GM10266 (cell line): ENCODE results near the gene NFATC1.

ENCODE experiments used
- DNase-seq: peaks from one replicate; pipeline ENCODE4 v3.0.0; 2012; ENCODE audit errors: extremely low spot score
- CTCF ChIP-seq: IDR thresholded peaks from 2 replicates; pipeline ENCODE4 v1.5.1; 2012; ENCODE audit warnings: mild to moderate bottlenecking, low read depth; ENCODE audit not compliant: control insufficient read depth, insufficient read depth; ENCODE audit errors: missing control alignments

The NFATC1 gene

GRCh38 chr18:79447703-79448367 is 52.1 kb downstream of the NFATC1 start:
- TF ChIP-seq CTCF = no peak
- DNase-seq = no peak

- no peak for TF ChIP-seq CTCF
- DNase-seq = no peak
These were observed 52.9 kb downstream of the NFATC1 start for GRCh38 chr18:79448621-79449020.

- no peak for TF ChIP-seq CTCF
- no peak for DNase-seq
These were observed 54.0 kb downstream of the NFATC1 start for GRCh38 chr18:79449551-79450288.

- TF ChIP-seq CTCF = no peak
- DNase-seq = no peak
These were observed 54.8 kb downstream of the NFATC1 start for GRCh38 chr18:79450289-79451080.

- TF ChIP-seq CTCF = peak; percentile 3
- DNase-seq = no peak
These were observed 55.8 kb downstream of the NFATC1 start for GRCh38 chr18:79451237-79452125.

GRCh38 chr18:79452190-79452990 is 56.7 kb downstream of the NFATC1 start:
- no peak for DNase-seq
- TF ChIP-seq CTCF = no peak
